GM23338 (cell line): ENCODE data around the gene S100Z.

Experiments used
- CREB1 ChIP-seq: fragments of 250-450 bp; sonication (Bioruptor Pico); IDR thresholded peaks from 2 replicates; pipeline ENCODE4 v1.5.0; 2020; ENCODE audit warnings: low read depth, mild to moderate bottlenecking, moderate library complexity
- CTCF ChIP-seq, 2 experiments: fragments of 200-600 bp in 1 of 2; sonication (generic) in 1 of 2; conservative IDR thresholded peaks; 2 replicates each; pipeline versions ENCODE4 v1.5.1 to v1.6.1; 2016 to 2017; ENCODE audit warnings: antibody characterized with exemption in 2 of 2, low read depth in 2 of 2, mild to moderate bottlenecking in 2 of 2, moderate library complexity in 1 of 2
- ETS1 ChIP-seq: IDR thresholded peaks from 2 replicates; pipeline ENCODE4 v1.6.1; 2016; ENCODE audit warnings: antibody characterized with exemption
- EZH2 ChIP-seq: fragments of 200-600 bp; sonication (generic); IDR thresholded peaks from one replicate; pipeline ENCODE4 v1.8.0; 2017; ENCODE audit warnings: antibody characterized with exemption, mild to moderate bottlenecking, low read depth; ENCODE audit not compliant: unreplicated experiment
- EZH2phosphoT487 ChIP-seq: fragments of 200-600 bp; sonication (generic); IDR thresholded peaks from one replicate; pipeline ENCODE4 v1.8.1; 2018; ENCODE audit warnings: antibody characterized with exemption; ENCODE audit not compliant: unreplicated experiment
- JUNB ChIP-seq: IDR thresholded peaks from one replicate; pipeline ENCODE4 v1.6.1; 2016; ENCODE audit warnings: antibody characterized with exemption; ENCODE audit not compliant: unreplicated experiment
- NANOG ChIP-seq: IDR thresholded peaks from 2 replicates; pipeline ENCODE4 v1.6.1; 2016; ENCODE audit warnings: antibody characterized with exemption, borderline replicate concordance
- POLR2AphosphoS5 ChIP-seq: IDR thresholded peaks from 2 replicates; pipeline ENCODE4 v1.6.1; 2016; ENCODE audit warnings: antibody characterized with exemption, low read depth
- REST ChIP-seq: IDR thresholded peaks from one replicate; pipeline ENCODE4 v1.6.1; 2018; ENCODE audit warnings: antibody characterized with exemption; ENCODE audit not compliant: unreplicated experiment
- STAT1 ChIP-seq: IDR thresholded peaks from one replicate; pipeline ENCODE4 v1.6.1; 2016; ENCODE audit warnings: antibody characterized with exemption; ENCODE audit not compliant: unreplicated experiment
- ZNF114 ChIP-seq: fragments of 250-450 bp; sonication (Bioruptor Pico); IDR thresholded peaks from 2 replicates; pipeline ENCODE4 v1.5.0; 2020; ENCODE audit warnings: mild to moderate bottlenecking, moderate library complexity
- ZNF331 ChIP-seq: fragments of 250-450 bp; sonication (Bioruptor Pico); IDR thresholded peaks from 2 replicates; pipeline ENCODE4 v1.5.0; 2020; ENCODE audit warnings: low read depth, mild to moderate bottlenecking, moderate library complexity
- ZNF462 ChIP-seq: fragments of 250-450 bp; sonication (Bioruptor Pico); IDR thresholded peaks from 2 replicates; pipeline ENCODE4 v1.5.0; 2020; ENCODE audit warnings: mild to moderate bottlenecking, moderate library complexity

- TF ChIP-seq POLR2AphosphoS5 (no peak), REST (no peak), CTCF (conservative IDR thresholded peaks at IDR 0.05; ENCODE audit: low read depth in 2 of 2) (no peak), ZNF462 (no peak), EZH2phosphoT487 (no peak), EZH2 (no peak), CREB1 (CRISPR knock-in tag) (no peak), JUNB (no peak), STAT1 (no peak), ZNF114 (no peak), ETS1 (no peak), ZNF331 (CRISPR knock-in tag) (no peak), NANOG (no peak)
These were observed 48.5 kb upstream of the S100Z start for GRCh38 chr5:76801159-76801802.
